ENCODE measurements around the gene RPA1. TPM values are rescaled to one million over a fixed set of nuclear protein-coding genes. Genes with fewer than 3 reads are reported as not detected.

RPA1 gene
- total and polyA plus RNA-seq, 10 of the 15 experiments (the other 5 are each of a cell fraction or from before 2014, with no cell fraction given), result 35.9 to 198 (median 71.2) TPM

- no peak for TF ChIP-seq ZBTB11 (CRISPR knock-in tag; IDR thresholded peaks at IDR 0.05)
- no peak for TF ChIP-seq ZNF217 (IDR thresholded peaks at IDR 0.05)
- peak; percentile 61 for TF ChIP-seq GATAD2B (conservative IDR thresholded peaks at IDR 0.05; ENCODE audit: low read depth)
- TF ChIP-seq HCFC1 (IDR thresholded peaks at IDR 0.05; ENCODE audit: low read length), result no peak
- TF ChIP-seq E4F1 (IDR thresholded peaks at IDR 0.05; ENCODE audit: borderline replicate concordance, partially characterized antibody), result no peak
- TF ChIP-seq SUPT20H (IDR thresholded peaks at IDR 0.05; ENCODE audit: borderline replicate concordance, control insufficient read depth, low read depth, low read length), result no peak
- TF ChIP-seq SRF (IDR thresholded peaks at IDR 0.05; ENCODE audit: low read depth in 2 of 2, low read length in 2 of 2), result no peak
- TF ChIP-seq POU2F2 (IDR thresholded peaks at IDR 0.05; ENCODE audit: borderline replicate concordance, low read depth, low read length), result no peak
- TF ChIP-seq ZBTB4 (CRISPR knock-in tag; IDR thresholded peaks at IDR 0.05), result no peak
- no peak for TF ChIP-seq ZNF622 (IDR thresholded peaks at IDR 0.05)
- no peak for TF ChIP-seq CBX5 (IDR thresholded peaks at IDR 0.05; ENCODE audit: low read depth)
- 0 out of 2 replicates have a peak, but pooled peaks have one; percentile 15 for TF ChIP-seq EED (IDR thresholded peaks at IDR 0.05; ENCODE audit: low read depth)
- no peak for TF ChIP-seq ZBTB33 (IDR thresholded peaks at IDR 0.05)
- peak; percentile 64 for TF ChIP-seq IRF3 (IDR thresholded peaks at IDR 0.05)
- TF ChIP-seq NBN (IDR thresholded peaks at IDR 0.05), result no peak
- TF ChIP-seq WRNIP1 (IDR thresholded peaks at IDR 0.05; ENCODE audit: borderline replicate concordance, low read depth, low read length), result no peak
- TF ChIP-seq FOS (IDR thresholded peaks at IDR 0.05; ENCODE audit: borderline replicate concordance, extremely low read depth, insufficient read length), result peak; percentile 23
These were observed at the start of gene RPA1, which contains the start of gene SMYD4 (continued) for GRCh38 chr17:1829592-1830257.
